PC-3 (cell line): ENCODE measurements around the gene IL1RAPL1.

ENCODE experiments used
- CTCF ChIP-seq: fragments of 300-600 bp; sonication (generic); conservative IDR thresholded peaks from 2 replicates; pipeline ENCODE4 v1.5.1; 2017; ENCODE audit warnings: antibody characterized with exemption, low read depth, mild to moderate bottlenecking, low read length
- EZH2 ChIP-seq: fragments of 300-600 bp; sonication (generic); IDR thresholded peaks from one replicate; pipeline ENCODE4 v1.6.1; 2017; ENCODE audit warnings: antibody characterized with exemption, mild to moderate bottlenecking, low read length; ENCODE audit not compliant: unreplicated experiment
- EZH2phosphoT487 ChIP-seq: fragments of 300-600 bp; sonication (generic); IDR thresholded peaks from 2 replicates; pipeline ENCODE4 v1.6.1; 2018; ENCODE audit warnings: mild to moderate bottlenecking, antibody characterized with exemption, low read length, borderline replicate concordance

GRCh38 chrX:29110041-29110440 lies 522.8 kb downstream of the IL1RAPL1 start:
- no peak for TF ChIP-seq CTCF
- no peak for TF ChIP-seq EZH2
- TF ChIP-seq EZH2phosphoT487, result no peak
